Caki2 (cell line): Measurements from ENCODE around the gene EDA. TPM values are rescaled to one million over a fixed set of nuclear protein-coding genes. Genes with fewer than 3 reads are reported as not detected.

Experiments
- DNase-seq: peaks from one replicate; pipeline ENCODE4 v3.0.0-alpha.2; 2015; ENCODE audit warnings: low read depth
- in situ Hi-C: cut with HindIII; loops from 2 replicates; pipeline ENCODE4 v1.10.0; 2016; ENCODE audit warnings: low sequenced_read_pairs, low pct_unique_long_range_greater_than_20kb, mixed read lengths
- total RNA-seq: library from RNA; depleted of rRNA; stranded (reverse); fragments of >200 nt; shearing (Covaris generic); gene quantifications from 2 replicates; pipeline ENCODE4 v1.2.3, GENCODE V29; 2014; ENCODE audit warnings: low replicate concordance

The EDA gene
- total RNA-seq, 1 experiment from 2014 or later: 0.07 TPM

GRCh38 chrX:70041993-70042392, 426.1 kb downstream of the EDA start:
- no peak for DNase-seq
- in situ Hi-C loops: no loop called here

GRCh38 chrX:70042399-70043371, 426.8 kb downstream of the EDA start:
- DNase-seq: peak; percentile 2
- in situ Hi-C loops: no loop called here

GRCh38 chrX:70043685-70044084, 427.8 kb downstream of the EDA start:
- no peak for DNase-seq
- in situ Hi-C loops: no loop called here

GRCh38 chrX:70044541-70045245, 428.8 kb downstream of the EDA start:
- in situ Hi-C loops: no loop called here
- DNase-seq: no peak

GRCh38 chrX:70046978-70047377, 431.1 kb downstream of the EDA start:
- in situ Hi-C loops: no loop called here
- no peak for DNase-seq

GRCh38 chrX:70049406-70049805, 433.5 kb downstream of the EDA start:
- in situ Hi-C loops: no loop called here
- DNase-seq: no peak

GRCh38 chrX:70049925-70050324, 434.0 kb downstream of the EDA start, which contains the start of gene AWAT2:
Gene AWAT2 (minus strand): TSS chrX:70049938. CDS start chrX:70049932, 6 bp downstream.
- no peak for DNase-seq
- in situ Hi-C loops: no loop called here

GRCh38 chrX:70052895-70053615, 437.1 kb downstream of the EDA start:
- DNase-seq: no peak
- in situ Hi-C loops: no loop called here

GRCh38 chrX:70054391-70054790, 438.5 kb downstream of the EDA start:
- in situ Hi-C loops: no loop called here
- no peak for DNase-seq

GRCh38 chrX:70062076-70062475, 446.2 kb downstream of the EDA start, which contains the start of gene OTUD6A:
Gene OTUD6A (plus strand): TSS chrX:70062457. CDS start chrX:70062525, 68 bp downstream.
- DNase-seq: no peak
- in situ Hi-C loops: no loop called here

GRCh38 chrX:70062961-70063550, 447.1 kb downstream of the EDA start:
- in situ Hi-C loops: no loop called here
- no peak for DNase-seq

- no peak for DNase-seq
- in situ Hi-C loops: no loop called here
Observed at GRCh38 chrX:70066646-70067045, 450.7 kb downstream of the EDA start.

GRCh38 chrX:70079297-70079696, 463.4 kb downstream of the EDA start:
- in situ Hi-C loops: no loop called here
- DNase-seq: no peak

- DNase-seq: no peak
- in situ Hi-C loops: no loop called here
Observed at GRCh38 chrX:70079870-70080269, 464.0 kb downstream of the EDA start.

GRCh38 chrX:70082723-70083122, 466.8 kb downstream of the EDA start:
- in situ Hi-C loops: no loop called here
- no peak for DNase-seq

GRCh38 chrX:70084592-70085240, 468.8 kb downstream of the EDA start:
- DNase-seq: no peak
- in situ Hi-C loops: no loop called here

- in situ Hi-C loops: no loop called here
- DNase-seq: no peak
Observed at GRCh38 chrX:70087857-70088630, 472.1 kb downstream of the EDA start.
